ENCODE measurements around the gene SLC6A20. TPM values are rescaled to one million over a fixed set of nuclear protein-coding genes. Genes with fewer than 3 reads are reported as not detected.

SLC6A20 gene
- polyA plus RNA-seq, 4 donors = 0.08 to 0.30 (median 0.10) TPM

DNA sequence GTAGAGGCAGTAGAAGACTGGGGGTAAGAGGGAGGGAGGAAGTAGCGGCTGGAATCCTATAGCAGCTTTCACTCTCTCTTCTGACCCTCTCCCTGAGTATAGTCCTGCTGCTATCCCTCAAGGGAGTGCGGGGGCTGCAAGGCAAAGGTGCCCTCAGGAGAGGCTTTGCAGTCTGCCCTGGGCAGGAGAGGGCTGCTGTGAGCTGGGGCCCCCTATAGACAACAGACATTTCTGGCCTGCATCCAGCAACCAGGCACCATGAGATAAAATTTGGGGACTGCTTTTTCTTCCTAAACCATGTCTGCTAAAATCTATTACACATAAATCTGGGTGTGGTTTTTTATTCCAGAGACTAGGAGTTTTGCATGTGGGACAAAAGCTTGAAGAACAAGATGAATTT, 59.1 kb downstream of the SLC6A20 start:
- no peak for DNase-seq (ENCODE audit: low read depth in 4 of 4, low spot score in 3 of 4)

GRCh38 chr3:45736707-45737106, 59.6 kb downstream of the SLC6A20 start:
- DNase-seq (ENCODE audit: low read depth in 4 of 4, low spot score in 3 of 4) = no peak

DNA sequence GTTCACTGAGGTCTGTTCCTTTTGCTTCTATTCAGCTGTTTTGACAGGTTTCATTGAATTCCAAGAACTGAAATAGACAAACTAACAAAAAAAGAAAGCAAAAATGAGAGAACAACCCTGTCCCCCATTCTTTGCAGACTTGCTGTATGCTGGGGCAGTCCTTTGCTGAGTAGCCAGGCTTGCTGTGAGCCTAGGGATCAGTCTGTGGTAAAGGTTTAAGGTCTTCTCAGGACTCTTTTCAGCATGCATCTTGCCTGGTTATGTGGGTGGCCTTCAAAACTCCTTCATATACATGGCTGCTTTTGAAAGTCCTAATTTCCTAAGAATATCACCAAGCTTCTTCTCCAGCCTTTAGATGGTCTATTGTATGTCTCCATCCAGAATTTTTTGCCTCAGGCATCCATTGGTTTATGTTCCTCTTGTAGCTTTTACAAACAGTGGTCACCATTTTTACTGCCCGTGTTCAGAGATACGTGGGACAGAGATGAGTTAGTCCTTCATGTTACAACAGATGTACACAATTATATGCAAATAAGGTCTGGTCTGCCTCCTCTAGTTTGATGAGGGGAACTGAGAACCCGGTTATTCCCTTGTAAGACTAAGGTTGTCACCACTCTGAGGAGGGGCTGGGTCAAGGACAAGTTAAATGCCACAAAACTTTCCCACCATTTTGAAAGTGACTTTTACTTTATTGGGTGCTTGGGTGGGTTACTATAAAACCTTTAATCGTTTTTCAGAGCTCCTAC, 65.8 kb downstream of the SLC6A20 start:
- no peak for DNase-seq (ENCODE audit: low read depth in 4 of 4, low spot score in 3 of 4)

DNA sequence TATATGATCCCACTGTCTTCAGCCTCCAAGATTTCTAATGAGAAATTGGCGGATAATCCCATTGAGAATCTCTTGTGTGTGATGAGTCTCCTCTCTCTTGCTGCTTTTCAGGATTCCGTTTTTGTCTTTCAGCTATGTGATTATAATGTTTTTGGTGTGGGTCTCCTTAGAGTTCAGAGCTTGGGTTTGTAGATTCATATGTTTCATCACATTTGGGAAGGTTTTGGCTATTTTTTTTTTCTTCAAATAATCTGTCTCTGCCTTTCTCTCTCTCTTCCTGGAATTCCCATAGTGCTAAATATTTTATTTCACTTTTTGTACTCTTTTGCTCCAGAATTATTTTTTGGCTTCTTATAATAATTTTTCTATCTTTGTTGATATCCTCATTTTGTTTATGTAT, 66.7 kb downstream of the SLC6A20 start:
- DNase-seq (ENCODE audit: low read depth in 4 of 4, low spot score in 3 of 4) = no peak

DNA sequence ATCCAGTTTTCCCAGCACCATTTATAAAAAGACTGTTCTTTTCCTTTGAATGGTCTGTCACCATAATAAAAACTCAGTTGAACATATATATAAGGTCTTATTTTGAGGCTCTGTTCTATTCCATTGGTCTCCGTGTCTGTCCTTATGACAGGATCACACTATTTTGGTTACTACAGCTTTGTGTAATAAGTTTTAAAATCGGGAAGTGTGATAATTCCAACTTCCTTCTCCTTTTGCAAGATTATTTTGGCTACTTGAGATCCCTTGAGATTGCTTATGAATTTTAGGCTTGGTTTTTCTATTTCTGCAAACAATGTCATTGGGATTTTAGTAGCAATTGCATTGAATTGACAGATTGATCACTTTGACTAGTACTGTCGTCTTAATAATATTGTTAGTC, 71.4 kb downstream of the SLC6A20 start:
- no peak for DNase-seq (ENCODE audit: low read depth in 4 of 4, low spot score in 3 of 4)

DNA sequence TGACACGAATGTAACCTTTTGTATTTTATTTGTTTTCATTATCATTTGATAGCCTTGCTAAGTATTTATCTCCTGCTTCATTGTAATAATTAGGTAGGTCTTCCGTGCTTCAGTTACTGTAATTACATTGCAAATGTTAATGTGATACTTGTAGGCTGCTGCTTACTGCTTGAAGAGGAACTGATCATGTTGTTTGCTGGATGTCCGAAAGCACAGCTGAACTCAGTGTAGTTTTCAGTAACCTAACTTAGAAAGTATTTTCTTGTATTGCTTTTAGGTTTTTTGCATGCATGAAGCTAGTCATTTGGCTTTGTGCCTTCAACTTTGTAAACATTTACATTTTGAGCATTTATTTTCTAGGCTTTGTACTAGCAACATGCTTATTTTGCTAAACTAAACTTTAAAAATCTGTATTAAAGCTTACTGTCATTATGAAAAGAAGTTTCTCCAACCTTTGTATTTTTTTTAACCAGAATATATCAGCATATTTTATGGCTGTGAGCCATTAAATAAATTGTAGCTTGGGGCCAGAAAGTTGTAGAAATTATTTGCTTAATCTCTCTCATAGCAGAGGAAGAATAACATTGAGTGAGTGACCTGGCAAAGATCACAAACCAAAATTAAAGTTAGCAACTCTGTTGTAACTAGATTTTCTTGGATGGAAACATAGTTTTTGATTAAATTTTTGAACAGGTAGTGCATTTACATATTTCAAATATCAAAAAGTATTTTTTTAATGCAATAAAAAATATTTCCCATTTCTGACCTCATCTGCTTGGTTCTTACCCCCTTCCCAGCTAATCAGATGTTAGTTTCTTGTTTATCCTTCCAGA, 76.5 kb downstream of the SLC6A20 start:
- no peak for DNase-seq (ENCODE audit: low read depth in 4 of 4, low spot score in 3 of 4)

- DNase-seq (ENCODE audit: low read depth in 4 of 4, low spot score in 3 of 4) = no peak
Observed at GRCh38 chr3:45716790-45717336, 79.5 kb downstream of the SLC6A20 start.

- DNase-seq (ENCODE audit: low read depth in 4 of 4, low spot score in 3 of 4) = no peak
Observed at GRCh38 chr3:45715945-45716344, 80.4 kb downstream of the SLC6A20 start.

- DNase-seq (ENCODE audit: low read depth in 4 of 4, low spot score in 3 of 4) = no peak
Observed at GRCh38 chr3:45712434-45713110, 83.8 kb downstream of the SLC6A20 start.

GRCh38 chr3:45711931-45712330, 84.4 kb downstream of the SLC6A20 start:
- DNase-seq (ENCODE audit: low read depth in 4 of 4, low spot score in 3 of 4) = no peak

DNA sequence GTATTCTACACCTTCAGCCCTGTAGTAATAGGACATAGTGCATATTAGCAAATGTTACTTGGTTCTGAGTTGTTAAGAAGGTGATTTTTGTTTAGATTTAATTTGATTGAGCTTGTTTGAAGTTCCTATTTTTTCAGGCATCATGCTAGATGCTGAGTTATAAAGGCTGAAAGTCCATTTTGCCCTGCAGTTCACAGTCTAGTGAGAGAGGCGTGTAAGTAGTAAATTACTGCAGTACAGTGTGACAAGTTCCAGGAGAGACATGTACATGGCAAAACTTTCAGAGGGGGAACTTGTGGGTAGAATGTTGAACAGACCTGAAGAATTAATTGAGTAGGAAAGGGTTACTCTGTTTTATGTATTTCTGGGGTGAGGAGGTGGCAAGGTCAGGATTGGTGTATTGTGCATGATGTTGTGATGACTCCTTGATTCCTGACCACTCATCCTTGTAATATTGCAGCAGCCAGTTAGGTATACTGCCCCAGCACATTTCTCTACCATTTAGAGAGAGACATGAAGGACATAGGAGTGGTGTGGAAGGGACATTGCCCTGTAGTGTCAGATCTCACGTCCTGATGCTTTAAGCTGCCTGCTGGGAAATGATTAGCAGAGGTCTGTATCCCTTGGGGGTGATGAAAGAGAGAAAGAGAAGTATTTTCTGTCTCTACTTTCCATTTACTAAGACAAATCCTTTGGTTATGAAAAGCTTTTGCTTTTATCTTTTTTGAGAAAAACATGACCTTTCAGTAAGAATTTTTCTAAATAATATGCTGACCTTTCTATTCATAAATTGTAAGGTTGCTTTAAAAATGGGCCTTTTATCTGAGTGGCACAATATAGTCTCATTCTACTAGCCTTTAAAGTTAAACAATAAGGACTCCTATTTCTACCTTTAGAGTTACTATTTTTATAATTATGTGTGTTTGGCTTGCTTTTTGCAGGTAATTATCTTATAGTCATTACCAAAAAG, 90.2 kb downstream of the SLC6A20 start:
- DNase-seq (ENCODE audit: low read depth in 4 of 4, low spot score in 3 of 4) = no peak

Other genes with a start within 250 kb of the SLC6A20 start
- gene LIMD1, start 201.8 kb downstream of the SLC6A20 start, polyA plus RNA-seq (ENCODE audit: insufficient read length in 4 of 4) = 10 to 100 TPM; 14.0 to 17.0 (median 15.6) TPM
- gene SACM1L, start 107.1 kb downstream of the SLC6A20 start, polyA plus RNA-seq (ENCODE audit: insufficient read length in 4 of 4) = 10 to 100 TPM; 56.0 to 71.5 (median 65.3) TPM
- 10 to 100 TPM; 52.4 to 64.8 (median 64.4) TPM for gene LZTFL1, start 45.6 kb upstream of the SLC6A20 start, polyA plus RNA-seq (ENCODE audit: insufficient read length in 4 of 4)
- gene CCR9, start 90.0 kb upstream of the SLC6A20 start, polyA plus RNA-seq (ENCODE audit: insufficient read length in 4 of 4) = under 1 TPM in 1 of 4 donors, not detected in 3; 0.22 TPM
- gene CXCR6, start 146.9 kb upstream of the SLC6A20 start, polyA plus RNA-seq (ENCODE audit: insufficient read length in 4 of 4) = under 1 TPM; 0.14 to 0.30 (median 0.26) TPM
- gene FYCO1, start 199.3 kb upstream of the SLC6A20 start, polyA plus RNA-seq (ENCODE audit: insufficient read length in 4 of 4) = 10 to 100 TPM; 17.5 to 22.0 (median 19.2) TPM
- under 1 TPM; 0.06 to 0.53 (median 0.33) TPM for gene XCR1, start 230.9 kb upstream of the SLC6A20 start, polyA plus RNA-seq (ENCODE audit: insufficient read length in 4 of 4)

Data from right renal pelvis (tissue), 4 donors.